ENCODE results near the gene TBL1XR1.

Gene TBL1XR1

GRCh38 chr3:177199206-177199760 lies 2.0 kb upstream of the TBL1XR1 start:
- Histone ChIP-seq H3K27ac (ENCODE audit: low read depth, low read length) (peak overlapping the region; percentile 13), H3K9ac (ENCODE audit: low read length) (peak overlapping the region; percentile 26), H3K4ac (ENCODE audit: low read depth, low read length) (peak overlapping the region; percentile 36), H4K8ac (ENCODE audit: low read depth, low read length) (no peak overlapping the region), H3K27me3 (ENCODE audit: insufficient read depth, low read length, poor library complexity) (no peaks in the 10 kb centered on the region), H3K56ac (ENCODE audit: low read length) (peak overlapping the region; percentile 72), H3K36me3 (ENCODE audit: control insufficient read depth, insufficient read depth, low read length) (no peaks in the 10 kb centered on the region), H3K18ac (ENCODE audit: low read length) (peak overlapping the region; percentile 78), H3K79me1 (ENCODE audit: low read length) (no peaks in the 10 kb centered on the region), H3K23ac (ENCODE audit: low read length) (no peak overlapping the region), H4K5ac (ENCODE audit: low read length) (no peak overlapping the region), H3K4me3 (ENCODE audit: low read length) (no peak overlapping the region), H2AK5ac (ENCODE audit: low read length) (no peak overlapping the region), H3K4me1 (ENCODE audit: control insufficient read depth, low read depth, low read length) (peaks cover 6% of the 10 kb centered on the region), H2BK15ac (replicated peaks; ENCODE audit: low read depth) (no peak overlapping the region), H2BK120ac (ENCODE audit: low read depth, low read length) (peak overlapping the region; percentile 6), H3K79me2 (ENCODE audit: control insufficient read depth, insufficient read depth, low read length) (peaks cover 24% of the 10 kb centered on the region), H3K4me2 (ENCODE audit: low read length) (no peak overlapping the region), H2BK5ac (ENCODE audit: low read length) (peak overlapping the region; percentile 60)
- no CpG with 5 or more reads among the region's 6 CpGs for WGBS (ENCODE audit: extremely low coverage, insufficient coverage, low lambda C conversion rate)
- no peak for DNase-seq

GRCh38 chr3:177197727-177198460 lies 612 bp upstream of the TBL1XR1 start:
- H3K23ac ChIP-seq (ENCODE audit: low read length): no peak overlapping the region
- peak overlapping the region; percentile 87 for H4K5ac ChIP-seq (ENCODE audit: low read length)
- peaks cover 3% of the 10 kb centered on the region for H3K36me3 ChIP-seq (ENCODE audit: control insufficient read depth, insufficient read depth, low read length)
- H4K8ac ChIP-seq (ENCODE audit: low read depth, low read length): peak overlapping the region; percentile 67
- peak overlapping the region; percentile 96 for H2BK120ac ChIP-seq (ENCODE audit: low read depth, low read length)
- peak overlapping the region; percentile 99 for H3K18ac ChIP-seq (ENCODE audit: low read length)
- no CpG with 5 or more reads among the region's 57 CpGs for WGBS (ENCODE audit: extremely low coverage, insufficient coverage, low lambda C conversion rate)
- H3K56ac ChIP-seq (ENCODE audit: low read length): peak overlapping the region; percentile 98
- peak overlapping the region; percentile 94 for H3K4ac ChIP-seq (ENCODE audit: low read depth, low read length)
- peak overlapping the region; percentile 67 for H3K4me2 ChIP-seq (ENCODE audit: low read length)
- peak overlapping the region; percentile 98 for H3K27ac ChIP-seq (ENCODE audit: low read depth, low read length)
- H3K4me1 ChIP-seq (ENCODE audit: control insufficient read depth, low read depth, low read length): peaks cover 11% of the 10 kb centered on the region
- no peaks in the 10 kb centered on the region for H3K79me1 ChIP-seq (ENCODE audit: low read length)
- peak overlapping the region; percentile 96 for H2BK15ac ChIP-seq (replicated peaks; ENCODE audit: low read depth)
- H3K4me3 ChIP-seq (ENCODE audit: low read length): peak overlapping the region; percentile 48
- H3K9ac ChIP-seq (ENCODE audit: low read length): peak overlapping the region; percentile 90
- H2BK5ac ChIP-seq (ENCODE audit: low read length): peak overlapping the region; percentile 98
- H3K27me3 ChIP-seq (ENCODE audit: insufficient read depth, low read length, poor library complexity): no peaks in the 10 kb centered on the region
- no peak for DNase-seq
- H2AK5ac ChIP-seq (ENCODE audit: low read length): peak overlapping the region; percentile 82
- H3K79me2 ChIP-seq (ENCODE audit: control insufficient read depth, insufficient read depth, low read length): peaks cover 37% of the 10 kb centered on the region

DNA sequence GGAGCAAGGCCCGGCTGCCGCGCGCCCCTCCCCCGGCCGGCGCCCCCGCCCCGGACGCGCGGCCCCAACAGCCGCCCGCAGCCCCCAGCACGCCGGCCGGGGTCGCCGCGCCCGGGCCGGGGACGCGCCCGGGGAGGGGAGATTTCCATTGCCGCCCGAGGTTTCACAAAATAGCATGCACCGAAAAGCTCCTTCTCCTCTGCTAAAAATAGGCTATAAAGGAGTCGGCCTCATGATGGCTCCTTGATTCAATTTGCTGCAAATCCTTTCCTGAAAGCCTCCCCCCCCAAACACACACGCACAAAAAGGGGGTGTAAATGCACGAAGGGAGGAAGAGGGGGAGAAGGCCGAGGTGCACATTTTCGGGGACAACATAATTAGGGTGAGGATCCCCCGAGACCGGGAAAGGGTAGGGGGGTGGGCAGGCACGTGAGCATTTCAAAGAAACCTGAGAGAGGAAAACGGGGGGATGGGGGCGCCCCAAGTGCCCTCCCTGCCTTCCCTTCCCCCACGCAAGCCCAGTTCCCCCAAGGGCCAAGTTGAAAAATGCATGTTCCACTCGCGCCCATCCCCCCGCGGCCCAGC lies 734 bp downstream of the TBL1XR1 start:
- DNase-seq: peak; percentile 75
- H2BK15ac ChIP-seq (replicated peaks; ENCODE audit: low read depth): peak overlapping the region; percentile 100
- H4K8ac ChIP-seq (ENCODE audit: low read depth, low read length): peak overlapping the region; percentile 91
- peaks cover 3% of the 10 kb centered on the region for H3K36me3 ChIP-seq (ENCODE audit: control insufficient read depth, insufficient read depth, low read length)
- H2BK5ac ChIP-seq (ENCODE audit: low read length): peak overlapping the region; percentile 100
- peaks cover 50% of the 10 kb centered on the region for H3K79me2 ChIP-seq (ENCODE audit: control insufficient read depth, insufficient read depth, low read length)
- peak overlapping the region; percentile 100 for H2BK120ac ChIP-seq (ENCODE audit: low read depth, low read length)
- H3K23ac ChIP-seq (ENCODE audit: low read length): peak overlapping the region; percentile 89
- H3K4ac ChIP-seq (ENCODE audit: low read depth, low read length): peak overlapping the region; percentile 100
- H3K9ac ChIP-seq (ENCODE audit: low read length): peak overlapping the region; percentile 100
- peak overlapping the region; percentile 100 for H3K56ac ChIP-seq (ENCODE audit: low read length)
- no CpG with 5 or more reads among the region's 43 CpGs for WGBS (ENCODE audit: extremely low coverage, insufficient coverage, low lambda C conversion rate)
- H3K27me3 ChIP-seq (ENCODE audit: insufficient read depth, low read length, poor library complexity): no peaks in the 10 kb centered on the region
- peak overlapping the region; percentile 90 for H2AK5ac ChIP-seq (ENCODE audit: low read length)
- peak overlapping the region; percentile 22 for H3K4me2 ChIP-seq (ENCODE audit: low read length)
- peaks cover 11% of the 10 kb centered on the region for H3K4me1 ChIP-seq (ENCODE audit: control insufficient read depth, low read depth, low read length)
- H4K5ac ChIP-seq (ENCODE audit: low read length): peak overlapping the region; percentile 97
- peak overlapping the region; percentile 99 for H3K18ac ChIP-seq (ENCODE audit: low read length)
- H3K4me3 ChIP-seq (ENCODE audit: low read length): peak overlapping the region; percentile 100
- H3K27ac ChIP-seq (ENCODE audit: low read depth, low read length): peak overlapping the region; percentile 100
- no peaks in the 10 kb centered on the region for H3K79me1 ChIP-seq (ENCODE audit: low read length)

DNA sequence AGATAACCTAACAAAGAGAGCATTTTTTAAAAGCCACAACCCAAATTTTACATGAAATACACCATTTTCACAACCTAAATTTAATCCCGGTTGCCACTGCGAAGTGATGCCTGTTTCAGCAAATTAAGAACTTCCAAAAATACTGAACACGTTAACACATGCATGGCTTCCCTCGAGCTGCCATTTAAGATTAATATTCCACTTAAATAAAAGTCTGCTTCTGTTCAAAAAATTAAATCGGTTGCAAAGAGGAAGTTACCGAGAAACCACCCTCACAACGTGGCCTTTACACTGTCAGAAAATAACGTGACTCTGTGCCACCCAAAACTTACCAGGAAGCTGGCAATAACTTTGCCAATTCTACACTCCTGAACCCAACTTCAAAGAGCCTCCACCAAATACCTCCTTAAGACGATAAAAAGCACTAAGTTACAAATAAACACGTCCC lies 1.2 kb downstream of the TBL1XR1 start:
- Histone ChIP-seq H3K79me2 (ENCODE audit: control insufficient read depth, insufficient read depth, low read length) (peaks cover 55% of the 10 kb centered on the region), H3K4me2 (ENCODE audit: low read length) (peak overlapping the region; percentile 35), H2BK5ac (ENCODE audit: low read length) (peak overlapping the region; percentile 96), H3K4me1 (ENCODE audit: control insufficient read depth, low read depth, low read length) (peaks cover 11% of the 10 kb centered on the region), H3K56ac (ENCODE audit: low read length) (peak overlapping the region; percentile 100), H4K8ac (ENCODE audit: low read depth, low read length) (peak overlapping the region; percentile 81), H3K9ac (ENCODE audit: low read length) (peak overlapping the region; percentile 100), H4K5ac (ENCODE audit: low read length) (peak overlapping the region; percentile 95), H3K4ac (ENCODE audit: low read depth, low read length) (peak overlapping the region; percentile 100), H3K18ac (ENCODE audit: low read length) (peak overlapping the region; percentile 99), H2BK15ac (replicated peaks; ENCODE audit: low read depth) (peak overlapping the region; percentile 100), H3K79me1 (ENCODE audit: low read length) (no peaks in the 10 kb centered on the region), H3K27me3 (ENCODE audit: insufficient read depth, low read length, poor library complexity) (no peaks in the 10 kb centered on the region), H3K4me3 (ENCODE audit: low read length) (peak overlapping the region; percentile 100), H2AK5ac (ENCODE audit: low read length) (peak overlapping the region; percentile 92), H2BK120ac (ENCODE audit: low read depth, low read length) (peak overlapping the region; percentile 100), H3K36me3 (ENCODE audit: control insufficient read depth, insufficient read depth, low read length) (peaks cover 3% of the 10 kb centered on the region), H3K23ac (ENCODE audit: low read length) (no peak overlapping the region), H3K27ac (ENCODE audit: low read depth, low read length) (peak overlapping the region; percentile 100)
- no peak for DNase-seq
- no CpG with 5 or more reads among the region's 10 CpGs for WGBS (ENCODE audit: extremely low coverage, insufficient coverage, low lambda C conversion rate)

DNA sequence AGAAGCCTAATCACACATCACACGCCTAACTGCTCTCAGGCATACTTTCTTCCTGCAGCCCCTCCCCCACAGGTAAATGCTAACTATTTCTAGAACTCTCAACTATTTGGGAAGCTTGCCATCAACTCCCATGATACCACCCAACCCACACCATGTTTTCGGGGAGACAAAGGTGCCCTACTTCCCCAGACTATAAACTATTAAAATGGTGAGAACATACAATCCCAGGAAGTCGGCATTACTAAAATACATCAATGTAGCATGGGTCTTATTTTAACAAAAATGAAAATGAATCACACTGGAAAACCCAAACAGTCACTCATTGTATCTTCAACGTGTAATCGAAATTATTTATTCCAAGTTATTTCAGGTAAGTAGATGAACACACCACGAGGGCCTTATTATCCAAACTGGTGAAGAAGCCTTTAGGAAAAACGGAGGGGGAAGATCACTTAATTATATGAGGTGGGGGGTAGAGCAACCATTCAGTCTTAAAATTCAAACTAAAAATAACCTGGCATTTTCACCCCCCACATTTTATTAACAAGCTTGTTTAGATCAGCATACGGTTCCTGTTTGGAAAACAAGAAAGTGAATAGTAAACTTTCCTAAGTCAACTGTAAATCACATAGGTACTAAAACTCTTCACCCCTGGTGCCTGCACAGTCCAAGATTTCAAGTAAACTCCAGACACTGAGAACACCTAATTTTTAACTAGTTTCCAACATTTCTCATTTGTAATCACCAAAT lies 1.9 kb downstream of the TBL1XR1 start:
- no peak overlapping the region for H3K27ac ChIP-seq (ENCODE audit: low read depth, low read length)
- WGBS (ENCODE audit: extremely low coverage, insufficient coverage, low lambda C conversion rate): no CpG with 5 or more reads among the region's 8 CpGs

More for the DNA sequence above, 1.9 kb downstream of the TBL1XR1 start:
- peak overlapping the region; percentile 100 for H2BK15ac ChIP-seq (replicated peaks; ENCODE audit: low read depth)
- peak overlapping the region; percentile 45 for H2BK120ac ChIP-seq (ENCODE audit: low read depth, low read length)
- peak overlapping the region; percentile 51 for H2BK5ac ChIP-seq (ENCODE audit: low read length)
- no peak overlapping the region for H4K8ac ChIP-seq (ENCODE audit: low read depth, low read length)
- H3K9ac ChIP-seq (ENCODE audit: low read length): peak overlapping the region; percentile 100
- peaks cover 61% of the 10 kb centered on the region for H3K79me2 ChIP-seq (ENCODE audit: control insufficient read depth, insufficient read depth, low read length)
- DNase-seq: peak; percentile 78
- no peak overlapping the region for H4K5ac ChIP-seq (ENCODE audit: low read length)
- H3K18ac ChIP-seq (ENCODE audit: low read length): peak overlapping the region; percentile 99
- no peak overlapping the region for H3K23ac ChIP-seq (ENCODE audit: low read length)
- no peak overlapping the region for H3K4ac ChIP-seq (ENCODE audit: low read depth, low read length)
- peaks cover 3% of the 10 kb centered on the region for H3K36me3 ChIP-seq (ENCODE audit: control insufficient read depth, insufficient read depth, low read length)
- H3K4me3 ChIP-seq (ENCODE audit: low read length): peak overlapping the region; percentile 100
- no peaks in the 10 kb centered on the region for H3K27me3 ChIP-seq (ENCODE audit: insufficient read depth, low read length, poor library complexity)
- H3K4me2 ChIP-seq (ENCODE audit: low read length): peak overlapping the region; percentile 35
- no peak overlapping the region for H2AK5ac ChIP-seq (ENCODE audit: low read length)
- no peaks in the 10 kb centered on the region for H3K79me1 ChIP-seq (ENCODE audit: low read length)
- peak overlapping the region; percentile 100 for H3K56ac ChIP-seq (ENCODE audit: low read length)
- H3K4me1 ChIP-seq (ENCODE audit: control insufficient read depth, low read depth, low read length): peaks cover 11% of the 10 kb centered on the region

Measured in mesendoderm (in vitro differentiated cells).